Rectal smooth muscle tissue (tissue), 1 donor: ENCODE results near the gene ZCCHC7.

Experiments
- H3K27ac ChIP-seq: one replicate; pipeline ENCODE4 v1.7.0; 2013; ENCODE audit warnings: low read depth, low read length, inconsistent platforms
- H3K27me3 ChIP-seq: one replicate; pipeline ENCODE4 v1.7.0; 2013; ENCODE audit warnings: low read length; ENCODE audit not compliant: control insufficient read depth, insufficient read depth
- H3K36me3 ChIP-seq: one replicate; pipeline ENCODE4 v1.7.0; 2013; ENCODE audit warnings: low read length; ENCODE audit not compliant: control insufficient read depth, insufficient read depth
- H3K4me1 ChIP-seq: one replicate; pipeline ENCODE4 v1.7.0; 2013; ENCODE audit warnings: low read length; ENCODE audit not compliant: control insufficient read depth, insufficient read depth
- H3K4me3 ChIP-seq: one replicate; pipeline ENCODE4 v1.7.0; 2013; ENCODE audit warnings: low read length
- H3K9ac ChIP-seq: one replicate; pipeline ENCODE4 v1.7.0; 2013; ENCODE audit warnings: low read length

Gene ZCCHC7

DNA sequence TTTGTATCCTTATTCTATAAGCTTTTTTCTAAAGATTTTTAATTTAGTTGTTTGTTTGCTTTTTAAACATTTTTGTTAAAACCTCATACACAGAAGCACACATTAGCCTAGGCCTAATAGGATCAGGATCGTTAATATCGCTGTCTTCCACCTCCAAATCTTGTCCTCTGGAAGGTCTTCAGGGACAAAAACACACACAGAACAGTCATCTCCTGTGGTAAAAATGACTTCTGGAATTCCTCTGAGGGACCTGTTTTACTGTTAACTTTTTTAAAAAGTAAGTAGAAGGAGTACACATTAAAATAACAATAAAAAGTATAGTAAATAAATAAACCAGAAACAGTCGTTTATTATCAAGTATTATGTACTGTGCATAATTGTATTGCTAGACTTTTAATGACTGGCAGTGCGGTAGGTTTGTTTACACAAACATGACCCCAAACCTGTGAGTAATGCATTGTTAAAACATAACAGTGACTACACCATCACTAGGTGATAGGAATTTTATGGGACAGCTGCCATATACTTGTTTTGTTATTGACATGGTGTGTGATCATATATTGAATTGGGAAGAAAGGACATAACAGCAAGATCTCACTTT is 109.6 kb downstream of the ZCCHC7 start:
- no peaks in the 10 kb centered on the region for H3K27me3 ChIP-seq
- H3K4me1 ChIP-seq = no peaks in the 10 kb centered on the region
- no peak overlapping the region for H3K9ac ChIP-seq
- H3K36me3 ChIP-seq = peaks cover 2% of the 10 kb centered on the region
- H3K4me3 ChIP-seq = no peak overlapping the region
- no peak overlapping the region for H3K27ac ChIP-seq

DNA sequence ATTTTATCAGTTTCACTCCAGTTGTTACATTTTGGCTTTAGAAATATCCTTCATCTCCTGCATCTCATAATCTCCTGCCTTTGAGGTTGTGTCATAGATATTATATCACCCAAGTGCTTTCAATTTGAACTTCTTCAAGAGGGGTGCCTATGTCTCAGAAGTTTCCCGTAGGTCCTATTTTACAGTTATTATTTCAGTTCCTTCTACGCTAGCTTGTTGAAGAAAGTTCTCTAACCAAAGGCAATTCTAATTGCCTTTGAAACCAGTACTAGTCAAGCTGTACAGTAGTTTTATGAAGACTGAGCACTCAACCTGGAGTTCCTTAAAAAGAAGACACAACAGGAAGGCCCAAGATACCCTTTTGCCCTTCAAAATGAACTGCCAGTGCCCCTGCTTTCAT is 116.4 kb downstream of the ZCCHC7 start:
- Histone ChIP-seq H3K27me3 (no peaks in the 10 kb centered on the region), H3K36me3 (peaks cover 2% of the 10 kb centered on the region), H3K9ac (no peak overlapping the region), H3K4me1 (no peaks in the 10 kb centered on the region), H3K4me3 (no peak overlapping the region), H3K27ac (no peak overlapping the region)

DNA sequence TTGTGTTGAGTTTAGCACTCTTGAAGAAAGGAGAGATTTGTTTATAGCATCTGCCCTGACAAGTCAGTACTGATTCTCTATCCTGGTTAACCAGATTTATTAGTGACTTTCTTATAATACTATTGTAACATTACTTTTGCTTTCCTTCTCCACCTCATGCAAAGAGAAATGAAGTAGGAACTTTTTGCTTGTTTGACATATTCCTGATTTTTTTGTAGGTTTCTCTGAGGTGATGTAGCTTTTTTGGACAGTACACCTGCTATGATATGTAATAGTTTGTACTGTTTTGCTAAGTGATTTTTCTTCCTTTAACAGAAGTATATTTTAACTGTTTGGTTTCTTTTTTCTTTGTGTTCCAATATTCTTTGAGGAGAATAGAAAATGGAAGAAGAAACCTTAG is 117.7 kb downstream of the ZCCHC7 start:
- peaks cover 2% of the 10 kb centered on the region for H3K36me3 ChIP-seq
- no peak overlapping the region for H3K27ac ChIP-seq
- no peak overlapping the region for H3K4me3 ChIP-seq
- H3K9ac ChIP-seq = no peak overlapping the region
- H3K27me3 ChIP-seq = no peaks in the 10 kb centered on the region
- no peaks in the 10 kb centered on the region for H3K4me1 ChIP-seq

DNA sequence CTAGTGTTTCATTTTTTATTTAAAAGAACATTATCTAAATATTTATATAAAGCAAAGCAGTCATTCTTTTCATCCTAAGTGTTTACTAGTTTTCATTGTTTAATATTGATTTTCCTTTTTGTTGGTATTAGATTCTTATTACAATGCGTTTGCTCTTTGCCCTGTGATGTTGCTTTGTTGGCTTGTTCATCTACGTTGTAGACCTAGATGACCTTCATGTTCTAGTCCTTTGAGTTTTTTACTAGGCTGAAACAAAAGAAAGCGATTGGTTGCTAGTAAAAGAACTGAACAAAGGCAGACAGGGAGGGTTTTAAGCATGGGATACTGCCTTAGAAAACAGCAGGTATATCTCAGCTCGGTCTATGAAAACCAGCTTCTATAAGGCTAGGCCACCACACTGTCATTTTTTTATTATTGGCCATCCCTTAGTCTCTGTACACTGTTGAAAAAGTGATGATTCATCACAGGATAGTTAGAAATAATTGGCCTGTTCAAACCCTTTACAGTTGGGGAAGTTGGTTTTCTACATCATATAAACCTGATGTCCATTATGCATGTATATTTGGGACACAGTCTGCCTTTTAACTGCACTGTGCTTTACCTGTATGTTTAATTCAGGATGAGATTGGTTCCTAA is 119.0 kb downstream of the ZCCHC7 start:
- H3K9ac ChIP-seq = no peak overlapping the region
- no peak overlapping the region for H3K27ac ChIP-seq
- no peaks in the 10 kb centered on the region for H3K27me3 ChIP-seq
- no peak overlapping the region for H3K4me3 ChIP-seq
- H3K36me3 ChIP-seq = no peaks in the 10 kb centered on the region
- H3K4me1 ChIP-seq = no peaks in the 10 kb centered on the region

DNA sequence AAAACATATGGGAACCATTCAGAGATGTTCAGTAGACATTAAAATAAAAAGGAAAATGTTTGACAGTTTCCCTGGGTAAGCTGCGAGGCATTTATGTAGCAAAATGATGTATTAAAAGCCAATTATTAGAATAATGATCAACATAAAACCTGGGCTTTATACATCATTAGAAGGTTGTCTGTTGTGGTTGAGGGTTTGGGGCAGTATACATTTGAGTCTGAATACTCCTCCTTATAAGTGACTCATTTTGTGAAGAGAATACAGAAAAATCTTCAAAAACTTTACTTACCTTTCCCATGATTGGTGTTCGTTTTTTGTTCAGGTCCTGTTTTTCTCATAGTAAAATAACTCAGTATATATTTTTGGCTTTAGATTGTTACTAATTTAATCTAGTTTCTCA is 119.5 kb downstream of the ZCCHC7 start:
- H3K9ac ChIP-seq = no peak overlapping the region
- H3K27ac ChIP-seq = no peak overlapping the region
- no peaks in the 10 kb centered on the region for H3K36me3 ChIP-seq
- H3K4me3 ChIP-seq = no peak overlapping the region
- H3K27me3 ChIP-seq = no peaks in the 10 kb centered on the region
- no peaks in the 10 kb centered on the region for H3K4me1 ChIP-seq

DNA sequence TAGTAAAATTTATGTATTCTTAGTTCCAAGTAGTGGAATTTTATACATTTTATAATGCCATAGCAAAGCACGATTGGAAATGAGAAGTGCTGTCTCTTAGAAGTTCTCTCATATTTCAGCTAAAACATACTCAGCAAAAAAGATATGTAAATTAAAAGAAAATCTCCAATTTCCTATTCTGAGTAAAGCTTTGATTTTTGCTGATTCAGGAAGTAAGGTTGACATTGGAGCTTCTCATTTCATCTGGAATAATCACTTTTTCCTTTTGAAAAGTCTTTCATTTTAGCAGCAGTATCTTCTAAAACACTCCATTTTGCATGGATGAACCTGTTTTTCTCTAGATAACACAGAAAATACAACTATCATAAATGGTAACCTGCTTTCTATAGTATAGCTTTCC is 121.0 kb downstream of the ZCCHC7 start:
- H3K4me3 ChIP-seq = no peak overlapping the region
- H3K4me1 ChIP-seq = no peaks in the 10 kb centered on the region
- no peaks in the 10 kb centered on the region for H3K36me3 ChIP-seq
- H3K9ac ChIP-seq = no peak overlapping the region
- H3K27ac ChIP-seq = no peak overlapping the region
- H3K27me3 ChIP-seq = no peaks in the 10 kb centered on the region

DNA sequence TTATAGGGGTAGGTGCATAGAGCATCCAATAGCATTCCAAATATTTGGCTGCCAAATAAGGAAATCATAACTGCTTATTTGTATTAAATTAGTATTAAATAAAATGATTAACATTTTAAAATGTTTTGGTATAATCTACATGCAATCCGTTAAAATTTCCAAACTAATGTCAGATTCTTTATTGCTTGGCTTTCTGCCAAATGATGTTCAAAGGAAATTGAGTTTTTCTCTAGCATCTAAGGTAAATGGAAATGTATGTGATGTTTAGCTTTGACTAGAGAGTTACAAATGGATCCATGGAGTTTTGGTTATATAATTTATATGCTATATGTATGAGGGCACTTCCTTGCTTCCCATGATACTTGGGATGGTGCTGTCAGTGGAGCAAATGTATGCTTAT is 121.7 kb downstream of the ZCCHC7 start:
- no peaks in the 10 kb centered on the region for H3K4me1 ChIP-seq
- no peak overlapping the region for H3K27ac ChIP-seq
- no peaks in the 10 kb centered on the region for H3K36me3 ChIP-seq
- H3K27me3 ChIP-seq = no peaks in the 10 kb centered on the region
- H3K4me3 ChIP-seq = no peak overlapping the region
- H3K9ac ChIP-seq = no peak overlapping the region

DNA sequence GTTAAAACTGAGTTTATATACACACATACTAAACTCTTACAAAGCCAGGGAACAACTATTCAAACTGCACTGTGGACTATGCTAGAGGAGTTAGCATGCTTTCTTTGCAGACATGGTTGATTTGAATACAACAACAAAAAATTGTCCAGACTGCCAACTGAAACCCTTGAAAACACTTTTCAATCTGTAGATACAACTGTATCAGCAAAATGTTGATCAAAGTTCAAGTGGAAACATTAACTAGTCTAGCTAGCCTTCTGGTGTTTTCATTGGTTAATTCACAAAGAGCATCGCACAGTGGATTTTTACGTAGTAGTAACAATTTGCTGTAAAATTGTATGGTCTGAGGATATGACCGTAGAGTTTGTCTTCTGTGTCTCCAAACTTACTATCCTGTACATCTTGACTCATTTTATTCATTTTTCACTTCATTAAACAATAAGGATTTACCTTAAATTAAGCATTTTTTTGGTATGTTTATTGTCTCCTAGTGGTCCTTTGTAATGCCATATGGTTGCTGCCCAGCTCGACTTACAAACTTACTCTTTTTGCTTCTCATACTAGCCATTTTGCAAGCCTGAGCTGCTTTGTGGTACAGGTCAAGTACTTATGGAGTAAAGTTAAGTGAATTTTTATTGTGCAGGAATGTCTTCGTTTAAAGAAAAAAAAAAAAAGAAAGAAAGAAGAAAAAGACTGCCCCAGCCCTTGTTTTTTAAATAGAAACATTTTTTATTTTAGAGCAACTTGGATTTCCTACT is 123.4 kb downstream of the ZCCHC7 start:
- no peaks in the 10 kb centered on the region for H3K27me3 ChIP-seq
- H3K4me3 ChIP-seq = no peak overlapping the region
- H3K27ac ChIP-seq = no peak overlapping the region
- no peaks in the 10 kb centered on the region for H3K36me3 ChIP-seq
- H3K9ac ChIP-seq = no peak overlapping the region
- no peaks in the 10 kb centered on the region for H3K4me1 ChIP-seq

DNA sequence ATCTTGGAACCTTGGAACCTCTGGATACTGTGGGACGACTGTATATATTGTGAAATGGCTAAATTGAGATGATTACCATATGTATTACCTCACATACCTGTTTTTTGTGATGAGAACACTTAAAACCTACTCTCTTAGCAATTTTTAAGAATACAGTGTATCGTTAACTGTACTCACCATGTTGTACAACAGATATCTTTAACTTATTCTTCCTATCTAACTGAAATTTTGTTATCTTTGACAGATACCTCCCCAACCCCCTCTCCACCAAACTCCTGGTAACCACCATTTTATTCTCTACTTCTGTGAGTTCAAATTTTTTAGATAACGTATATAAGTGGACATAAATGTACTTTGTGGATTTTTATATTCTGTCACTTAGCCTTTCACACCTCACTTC is 126.5 kb downstream of the ZCCHC7 start:
- H3K4me3 ChIP-seq = no peak overlapping the region
- no peaks in the 10 kb centered on the region for H3K27me3 ChIP-seq
- H3K9ac ChIP-seq = no peak overlapping the region
- H3K36me3 ChIP-seq = no peaks in the 10 kb centered on the region
- H3K27ac ChIP-seq = no peak overlapping the region
- H3K4me1 ChIP-seq = no peaks in the 10 kb centered on the region

DNA sequence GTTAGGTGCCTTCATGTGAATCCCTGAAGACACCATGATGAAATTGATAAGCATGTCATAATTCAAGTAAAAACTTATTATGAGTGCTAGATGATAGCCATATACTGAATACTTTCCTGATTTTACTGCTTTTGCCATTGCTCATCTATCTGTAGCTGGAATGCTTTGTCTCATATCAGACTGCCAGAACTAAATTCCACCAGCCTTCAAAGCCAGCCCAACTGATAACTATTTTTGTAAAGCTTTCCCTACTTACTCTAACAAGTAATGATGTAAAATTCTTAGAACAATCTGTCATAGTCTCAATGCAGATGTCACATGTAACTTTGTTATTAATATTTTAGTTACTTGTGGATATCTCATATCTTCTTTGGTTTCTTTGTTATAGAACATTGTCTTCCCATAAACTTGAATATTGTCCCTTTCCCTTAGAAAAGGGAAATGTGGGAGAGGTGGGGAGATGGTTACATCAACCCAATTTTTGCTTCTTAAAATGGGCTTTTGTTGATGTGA is 128.3 kb downstream of the ZCCHC7 start:
- no peaks in the 10 kb centered on the region for H3K27me3 ChIP-seq
- no peak overlapping the region for H3K9ac ChIP-seq
- H3K27ac ChIP-seq = no peak overlapping the region
- H3K36me3 ChIP-seq = no peaks in the 10 kb centered on the region
- H3K4me3 ChIP-seq = no peak overlapping the region
- no peaks in the 10 kb centered on the region for H3K4me1 ChIP-seq

DNA sequence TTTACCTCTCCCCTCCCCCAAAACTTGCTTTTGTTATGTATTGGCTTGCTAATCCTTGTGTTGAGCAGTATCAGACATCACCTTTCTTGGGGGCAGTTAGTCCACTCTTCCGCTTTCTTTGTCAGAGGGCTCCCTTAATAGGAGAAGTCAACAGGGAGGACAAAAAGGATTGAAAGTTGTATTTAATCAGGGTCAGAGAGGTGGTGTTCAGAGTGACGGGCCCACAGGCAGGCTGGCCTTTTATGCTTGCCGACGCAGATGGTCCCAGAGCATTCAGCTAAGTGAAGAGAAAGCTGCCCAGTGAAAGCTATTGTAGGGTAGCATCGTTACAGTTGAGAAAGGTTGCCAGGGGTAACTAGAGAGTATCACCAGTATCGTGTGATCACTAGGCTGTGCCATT is 131.1 kb downstream of the ZCCHC7 start:
- Histone ChIP-seq H3K4me1 (no peaks in the 10 kb centered on the region), H3K27me3 (no peaks in the 10 kb centered on the region)

DNA sequence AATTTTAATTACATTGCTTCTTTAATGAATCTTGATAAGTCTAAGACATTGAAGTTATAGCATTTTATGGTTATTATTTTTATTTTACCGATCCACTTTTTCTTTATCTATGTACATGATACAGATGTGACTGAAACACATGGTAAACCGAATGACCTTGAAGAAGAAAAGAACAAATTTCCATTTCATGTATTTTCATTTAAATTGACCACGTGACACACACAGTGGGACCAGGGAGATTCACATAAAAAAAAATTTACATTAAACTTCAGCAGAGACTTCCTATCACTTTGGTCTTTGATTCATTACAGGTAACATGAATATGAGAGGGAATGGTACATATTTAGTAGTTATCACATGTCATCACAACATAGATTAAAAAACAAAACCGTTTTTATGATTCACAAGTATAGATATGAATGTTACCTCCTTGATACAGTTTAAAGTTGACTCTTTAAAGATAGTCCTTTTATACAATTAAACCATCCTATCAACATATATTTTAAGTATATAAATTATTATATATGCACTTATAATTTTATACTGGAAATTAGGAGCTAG is 133.1 kb downstream of the ZCCHC7 start:
- no peaks in the 10 kb centered on the region for H3K4me1 ChIP-seq
- no peak overlapping the region for H3K9ac ChIP-seq
- H3K27me3 ChIP-seq = no peaks in the 10 kb centered on the region

More for the DNA sequence above, 131.1 kb downstream of the ZCCHC7 start:
- H3K9ac ChIP-seq = no peak overlapping the region
- H3K27ac ChIP-seq = no peak overlapping the region
- no peak overlapping the region for H3K4me3 ChIP-seq
- no peaks in the 10 kb centered on the region for H3K36me3 ChIP-seq

More for the DNA sequence above, 133.1 kb downstream of the ZCCHC7 start:
- no peaks in the 10 kb centered on the region for H3K36me3 ChIP-seq
- no peak overlapping the region for H3K27ac ChIP-seq
- no peak overlapping the region for H3K4me3 ChIP-seq
